GM12878 (cell line): Measurements from ENCODE around the gene ATXN7L3B. TPM values are rescaled to one million over a fixed set of nuclear protein-coding genes. Genes with fewer than 3 reads are reported as not detected.

Source experiments
- BCL3 ChIP-seq: IDR thresholded peaks from 2 replicates; pipeline ENCODE4 v1.6.1; 2011; ENCODE audit warnings: borderline replicate concordance, low read depth, mild to moderate bottlenecking, moderate library complexity, low read length; ENCODE audit not compliant: insufficient read depth, poor library complexity, severe bottlenecking
- EED ChIP-seq: sonication (generic); IDR thresholded peaks from 2 replicates; pipeline ENCODE4 v1.6.1; 2016; ENCODE audit warnings: antibody characterized with exemption, low read depth
- ESRRA ChIP-seq: IDR thresholded peaks from 2 replicates; pipeline ENCODE4 v1.6.1; 2012; ENCODE audit warnings: mild to moderate bottlenecking, low read length, improper control_type of control experiment
- ETV6 ChIP-seq, 2 experiments: fragments of 450-650 bp in 1 of 2; IDR thresholded peaks in 1 of 2; conservative IDR thresholded peaks in 1 of 2; 2 replicates each; pipeline ENCODE4 v1.6.1; 2014; ENCODE audit warnings: antibody characterized with exemption in 1 of 2, borderline replicate concordance in 1 of 2, low read depth in 1 of 2, mild to moderate bottlenecking in 1 of 2, moderate library complexity in 1 of 2
- MYC ChIP-seq: IDR thresholded peaks from 2 replicates; pipeline ENCODE4 v1.6.1; 2011; ENCODE audit warnings: mild to moderate bottlenecking, low read length, moderate library complexity, inconsistent platforms; ENCODE audit not compliant: insufficient read depth, insufficient replicate concordance, insufficient read length, severe bottlenecking
- NBN ChIP-seq: fragments of 450-650 bp; IDR thresholded peaks from 2 replicates; pipeline ENCODE4 v1.6.1; 2016
- NFIC ChIP-seq: IDR thresholded peaks from 2 replicates; pipeline ENCODE4 v1.6.1; 2012; ENCODE audit warnings: low read depth, mild to moderate bottlenecking, inconsistent platforms, low read length, moderate library complexity
- POLR2AphosphoS2 ChIP-seq: IDR thresholded peaks from 2 replicates; pipeline ENCODE4 v1.6.1; 2011; ENCODE audit warnings: low read depth, mild to moderate bottlenecking, low read length, improper control_type of control experiment, moderate library complexity
- RELA ChIP-seq: fragments of 450-650 bp; IDR thresholded peaks from 2 replicates; pipeline ENCODE4 v1.8.0; 2014; ENCODE audit warnings: borderline replicate concordance; ENCODE audit not compliant: partially characterized antibody
- SKIL ChIP-seq: fragments of 450-650 bp; IDR thresholded peaks from 2 replicates; pipeline ENCODE4 v1.6.1; 2017; ENCODE audit warnings: mild to moderate bottlenecking, low read depth, inconsistent platforms; ENCODE audit not compliant: poor library complexity, severe bottlenecking
- SMAD1 ChIP-seq: fragments of 450-650 bp; IDR thresholded peaks from 2 replicates; pipeline ENCODE4 v1.6.1; 2018; ENCODE audit warnings: mild to moderate bottlenecking, low read depth; ENCODE audit not compliant: partially characterized antibody
- TBL1XR1 ChIP-seq: IDR thresholded peaks from 2 replicates; pipeline ENCODE4 v1.6.1; 2012; ENCODE audit warnings: low read depth, low read length, improper control_type of control experiment
- polyA plus RNA-seq, 11 experiments: library from polyadenylated mRNA; depleted of rRNA in 4 of 11; unstranded in 6 of 11; stranded (reverse) in 5 of 11; fragments of >200 nt; fragmentation: Nextera tagmentation in 4 of 11; fragmentation: Illumina TruSeq in 1 of 11; extraction: Ambion mirVana in 4 of 11; extraction: Trizol in 1 of 11; gene quantifications; 1 replicate in 1 of 11; 2 replicates in 10 of 11; pipeline versions ENCODE4 v1.2.1 to v1.2.3, GENCODE V29; 2011 to 2016; ENCODE audit warnings: inconsistent platforms in 2 of 11, missing spikeins in 2 of 11, low read depth in 1 of 11
- total RNA-seq, 4 experiments: library from RNA; depleted of rRNA in 3 of 4; stranded (reverse); fragments of >200 nt in 3 of 4; fragmentation: Illumina TruSeq in 1 of 4; extraction: Trizol in 1 of 4; gene quantifications; 2 replicates each; pipeline versions ENCODE4 v1.2.1 to v1.2.3, GENCODE V29; 2013 to 2021

Gene ATXN7L3B
- total and polyA plus RNA-seq, 10 of the 15 experiments (the other 5 are each of a cell fraction or from before 2014, with no cell fraction given): 6.3 to 36.1 (median 21.7) TPM

- no peak for TF ChIP-seq NFIC
- TF ChIP-seq RELA: no peak
- TF ChIP-seq SKIL: no peak
- TF ChIP-seq MYC: no peak
- TF ChIP-seq POLR2AphosphoS2: no peak
- no peak for TF ChIP-seq TBL1XR1
- no peak for TF ChIP-seq EED
- no peak for TF ChIP-seq ETV6 (conservative IDR thresholded peaks at IDR 0.05 in 1 of 2, IDR thresholded peaks at IDR 0.05 in 1 of 2; ENCODE audit: borderline replicate concordance in 1 of 2, low read depth in 1 of 2)
- TF ChIP-seq SMAD1: no peak
- no peak for TF ChIP-seq BCL3
- no peak for TF ChIP-seq NBN
- TF ChIP-seq ESRRA: no peak
These were observed 27.7 kb upstream of the ATXN7L3B start (continued) for GRCh38 chr12:74509886-74510285.
